ENCODE data around the gene ACTN2.

Gene ACTN2

DNA sequence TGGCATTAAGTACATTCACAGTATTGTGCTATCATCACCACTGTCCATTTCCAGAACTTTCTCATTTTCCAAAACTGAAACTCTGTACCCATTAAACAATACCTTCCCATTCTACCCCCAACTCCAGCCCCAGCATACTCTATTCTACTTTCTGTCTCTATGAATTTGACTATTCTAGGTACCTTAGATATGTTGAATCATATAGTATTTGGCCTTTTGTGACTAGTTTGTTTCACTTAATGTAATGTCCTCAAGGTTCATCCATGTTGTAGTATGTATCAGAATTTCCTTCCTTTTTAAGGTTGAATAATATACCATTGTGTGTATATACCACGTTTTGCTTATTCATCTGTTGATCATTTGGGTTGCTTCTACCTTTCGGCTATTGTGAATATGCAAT is 120.3 kb downstream of the ACTN2 start:
- Histone ChIP-seq H3K9me2 (replicated peaks; ENCODE audit: low read depth, low read length) (no peaks in the 10 kb centered on the region), H3K36me3 (ENCODE audit: insufficient read depth, low read length) (peaks cover 80% of the 10 kb centered on the region), H3K79me2 (ENCODE audit: insufficient read depth, low read length) (peaks cover 28% of the 10 kb centered on the region), H3K4me1 (ENCODE audit: insufficient read depth, low read length, poor library complexity, severe bottlenecking) (peaks cover 5% of the 10 kb centered on the region), H3F3A (ENCODE audit: low read depth) (no peaks in the 10 kb centered on the region), H2AFZ (ENCODE audit: low read length) (no peak overlapping the region), H3K4me3 (ENCODE audit: low read length, poor library complexity, severe bottlenecking) (no peak overlapping the region), H4K20me1 (ENCODE audit: insufficient read depth, low read length, poor library complexity, severe bottlenecking) (peaks cover 8% of the 10 kb centered on the region), H3K4me2 (ENCODE audit: low read depth, low read length, poor library complexity, severe bottlenecking) (no peak overlapping the region), H3K9ac (ENCODE audit: low read depth, low read length, poor library complexity, severe bottlenecking) (no peak overlapping the region), H3K27me3 (ENCODE audit: insufficient read depth, low read length, poor library complexity, severe bottlenecking) (no peaks in the 10 kb centered on the region), H3K9me3 (ENCODE audit: insufficient read depth, low read depth, low read length) (no peaks in the 10 kb centered on the region)
- TF ChIP-seq, protein P1, sequence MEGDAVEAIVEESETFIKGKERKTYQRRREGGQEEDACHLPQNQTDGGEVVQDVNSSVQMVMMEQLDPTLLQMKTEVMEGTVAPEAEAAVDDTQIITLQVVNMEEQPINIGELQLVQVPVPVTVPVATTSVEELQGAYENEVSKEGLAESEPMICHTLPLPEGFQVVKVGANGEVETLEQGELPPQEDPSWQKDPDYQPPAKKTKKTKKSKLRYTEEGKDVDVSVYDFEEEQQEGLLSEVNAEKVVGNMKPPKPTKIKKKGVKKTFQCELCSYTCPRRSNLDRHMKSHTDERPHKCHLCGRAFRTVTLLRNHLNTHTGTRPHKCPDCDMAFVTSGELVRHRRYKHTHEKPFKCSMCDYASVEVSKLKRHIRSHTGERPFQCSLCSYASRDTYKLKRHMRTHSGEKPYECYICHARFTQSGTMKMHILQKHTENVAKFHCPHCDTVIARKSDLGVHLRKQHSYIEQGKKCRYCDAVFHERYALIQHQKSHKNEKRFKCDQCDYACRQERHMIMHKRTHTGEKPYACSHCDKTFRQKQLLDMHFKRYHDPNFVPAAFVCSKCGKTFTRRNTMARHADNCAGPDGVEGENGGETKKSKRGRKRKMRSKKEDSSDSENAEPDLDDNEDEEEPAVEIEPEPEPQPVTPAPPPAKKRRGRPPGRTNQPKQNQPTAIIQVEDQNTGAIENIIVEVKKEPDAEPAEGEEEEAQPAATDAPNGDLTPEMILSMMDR (conservative IDR thresholded peaks at IDR 0.05; ENCODE audit: low read length) = no peak
- TF ChIP-seq EZH2phosphoT487 (IDR thresholded peaks at IDR 0.05; ENCODE audit: borderline replicate concordance) = no peak

DNA sequence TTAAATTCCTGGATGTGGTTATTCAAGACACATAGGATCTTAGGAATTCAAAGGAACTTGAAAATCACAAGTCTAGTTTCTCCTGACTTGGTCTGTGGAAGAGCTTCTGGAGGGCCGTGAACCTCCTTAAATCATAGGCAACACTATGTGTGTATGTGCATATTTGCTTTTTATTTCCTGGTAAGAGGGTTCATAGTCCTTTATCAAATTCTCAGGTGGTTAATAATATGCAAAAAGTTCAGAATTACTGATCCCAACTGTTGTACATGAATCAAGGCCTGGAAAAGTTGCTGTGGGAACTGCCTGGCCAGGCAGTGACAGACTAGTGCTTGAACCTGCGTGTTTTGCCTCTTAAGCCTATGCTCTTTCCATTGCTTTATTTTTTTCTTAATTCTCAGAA is 121.7 kb downstream of the ACTN2 start:
- no peak for TF ChIP-seq EZH2phosphoT487 (IDR thresholded peaks at IDR 0.05; ENCODE audit: borderline replicate concordance)
- TF ChIP-seq, protein P1 (conservative IDR thresholded peaks at IDR 0.05; ENCODE audit: low read length) = no peak
- Histone ChIP-seq H2AFZ (ENCODE audit: low read length) (no peak overlapping the region), H3K9me2 (replicated peaks; ENCODE audit: low read depth, low read length) (no peaks in the 10 kb centered on the region), H3F3A (ENCODE audit: low read depth) (no peaks in the 10 kb centered on the region), H3K4me1 (ENCODE audit: insufficient read depth, low read length, poor library complexity, severe bottlenecking) (no peaks in the 10 kb centered on the region), H4K20me1 (ENCODE audit: insufficient read depth, low read length, poor library complexity, severe bottlenecking) (no peaks in the 10 kb centered on the region), H3K79me2 (ENCODE audit: insufficient read depth, low read length) (peaks cover 16% of the 10 kb centered on the region; the same call in 1 of the 2 replicates), H3K9ac (ENCODE audit: low read depth, low read length, poor library complexity, severe bottlenecking) (no peak overlapping the region), H3K36me3 (ENCODE audit: insufficient read depth, low read length) (peaks cover 92% of the 10 kb centered on the region), H3K4me2 (ENCODE audit: low read depth, low read length, poor library complexity, severe bottlenecking) (no peak overlapping the region), H3K27me3 (ENCODE audit: insufficient read depth, low read length, poor library complexity, severe bottlenecking) (no peaks in the 10 kb centered on the region), H3K9me3 (ENCODE audit: insufficient read depth, low read depth, low read length) (no peaks in the 10 kb centered on the region), H3K4me3 (ENCODE audit: low read length, poor library complexity, severe bottlenecking) (no peak overlapping the region)

DNA sequence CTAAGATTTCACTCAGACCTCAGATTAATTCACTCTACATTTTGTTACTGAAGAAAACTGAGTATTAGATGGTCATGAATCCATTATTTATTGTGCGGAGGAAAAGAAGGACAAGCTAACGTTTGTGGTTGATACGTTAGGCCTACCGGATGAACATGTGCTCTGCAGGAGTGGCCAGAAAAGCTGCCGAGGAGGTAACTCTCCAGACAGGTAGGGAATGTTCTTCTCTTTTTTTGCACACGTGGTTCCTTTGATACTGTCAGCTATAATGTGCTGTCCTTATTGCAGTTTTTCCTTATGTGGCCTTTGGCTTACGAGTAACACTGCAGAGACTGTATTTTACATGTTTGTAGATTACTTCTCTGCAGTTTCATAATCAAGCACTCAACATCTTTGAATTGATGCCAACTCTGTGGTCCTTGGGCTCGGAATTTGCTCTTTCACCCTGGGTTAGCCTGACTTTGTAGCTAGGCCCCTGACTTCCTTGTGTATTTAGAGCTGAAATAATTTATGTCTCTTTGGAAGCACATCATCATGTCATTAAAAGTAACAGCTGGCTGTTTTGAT is 122.3 kb downstream of the ACTN2 start:
- Histone ChIP-seq H3K27me3 (ENCODE audit: insufficient read depth, low read length, poor library complexity, severe bottlenecking) (no peaks in the 10 kb centered on the region), H3K9me3 (ENCODE audit: insufficient read depth, low read depth, low read length) (no peaks in the 10 kb centered on the region), H3K79me2 (ENCODE audit: insufficient read depth, low read length) (peaks cover 9% of the 10 kb centered on the region; the same call in 1 of the 2 replicates), H3K4me3 (ENCODE audit: low read length, poor library complexity, severe bottlenecking) (no peak overlapping the region), H3K9me2 (replicated peaks; ENCODE audit: low read depth, low read length) (no peaks in the 10 kb centered on the region), H2AFZ (ENCODE audit: low read length) (no peak overlapping the region), H3K36me3 (ENCODE audit: insufficient read depth, low read length) (peaks cover 93% of the 10 kb centered on the region), H3K4me1 (ENCODE audit: insufficient read depth, low read length, poor library complexity, severe bottlenecking) (no peaks in the 10 kb centered on the region), H3K9ac (ENCODE audit: low read depth, low read length, poor library complexity, severe bottlenecking) (no peak overlapping the region), H3F3A (ENCODE audit: low read depth) (no peaks in the 10 kb centered on the region), H4K20me1 (ENCODE audit: insufficient read depth, low read length, poor library complexity, severe bottlenecking) (no peaks in the 10 kb centered on the region), H3K4me2 (ENCODE audit: low read depth, low read length, poor library complexity, severe bottlenecking) (no peak overlapping the region)
- no peak for TF ChIP-seq EZH2phosphoT487 (IDR thresholded peaks at IDR 0.05; ENCODE audit: borderline replicate concordance)
- TF ChIP-seq, protein P1 (conservative IDR thresholded peaks at IDR 0.05; ENCODE audit: low read length) = no peak

All from Loucy (cell line).